D341Med (cell line): ENCODE measurements around the gene SLC4A2.

Experiments used
- DNase-seq: peaks from one replicate; pipeline ENCODE4 v3.0.0; 2012; ENCODE audit warnings: low spot score

The SLC4A2 gene

GRCh38 chr7:151093748-151094147 lies 34.4 kb downstream of the SLC4A2 start:
- DNase-seq = no peak

GRCh38 chr7:151094675-151095074 lies 35.3 kb downstream of the SLC4A2 start:
- no peak for DNase-seq

GRCh38 chr7:151095123-151095797 lies 35.9 kb downstream of the SLC4A2 start:
- DNase-seq = no peak

- no peak for DNase-seq
These were observed 36.6 kb downstream of the SLC4A2 start for GRCh38 chr7:151095828-151096475.

- no peak for DNase-seq
These were observed 40.3 kb downstream of the SLC4A2 start for GRCh38 chr7:151099486-151100211.

- no peak for DNase-seq
These were observed 41.5 kb downstream of the SLC4A2 start for GRCh38 chr7:151100921-151101320.

- DNase-seq = no peak
These were observed 42.4 kb downstream of the SLC4A2 start for GRCh38 chr7:151101621-151102396.

GRCh38 chr7:151102991-151103390 lies 43.6 kb downstream of the SLC4A2 start:
- DNase-seq = no peak

GRCh38 chr7:151103973-151104372 lies 44.6 kb downstream of the SLC4A2 start:
- no peak for DNase-seq

GRCh38 chr7:151104411-151105235 lies 45.2 kb downstream of the SLC4A2 start:
- no peak for DNase-seq

GRCh38 chr7:151107882-151108281 lies 48.5 kb downstream of the SLC4A2 start:
- DNase-seq = no peak

GRCh38 chr7:151109094-151110048 lies 50.0 kb downstream of the SLC4A2 start:
- DNase-seq = no peak

GRCh38 chr7:151110236-151110940 lies 51.0 kb downstream of the SLC4A2 start:
- no peak for DNase-seq

GRCh38 chr7:151110941-151111645 lies 51.7 kb downstream of the SLC4A2 start:
- DNase-seq = peak; percentile 94

GRCh38 chr7:151113344-151114150 lies 54.2 kb downstream of the SLC4A2 start:
- no peak for DNase-seq

- DNase-seq = no peak
These were observed 55.0 kb downstream of the SLC4A2 start for GRCh38 chr7:151114151-151115090.
